ENCODE measurements around the gene SCYL2. TPM values are rescaled to one million over a fixed set of nuclear protein-coding genes. Genes with fewer than 3 reads are reported as not detected.

SCYL2 gene
- total RNA-seq, 1 experiment from 2014 or later: 41.1 TPM

DNA sequence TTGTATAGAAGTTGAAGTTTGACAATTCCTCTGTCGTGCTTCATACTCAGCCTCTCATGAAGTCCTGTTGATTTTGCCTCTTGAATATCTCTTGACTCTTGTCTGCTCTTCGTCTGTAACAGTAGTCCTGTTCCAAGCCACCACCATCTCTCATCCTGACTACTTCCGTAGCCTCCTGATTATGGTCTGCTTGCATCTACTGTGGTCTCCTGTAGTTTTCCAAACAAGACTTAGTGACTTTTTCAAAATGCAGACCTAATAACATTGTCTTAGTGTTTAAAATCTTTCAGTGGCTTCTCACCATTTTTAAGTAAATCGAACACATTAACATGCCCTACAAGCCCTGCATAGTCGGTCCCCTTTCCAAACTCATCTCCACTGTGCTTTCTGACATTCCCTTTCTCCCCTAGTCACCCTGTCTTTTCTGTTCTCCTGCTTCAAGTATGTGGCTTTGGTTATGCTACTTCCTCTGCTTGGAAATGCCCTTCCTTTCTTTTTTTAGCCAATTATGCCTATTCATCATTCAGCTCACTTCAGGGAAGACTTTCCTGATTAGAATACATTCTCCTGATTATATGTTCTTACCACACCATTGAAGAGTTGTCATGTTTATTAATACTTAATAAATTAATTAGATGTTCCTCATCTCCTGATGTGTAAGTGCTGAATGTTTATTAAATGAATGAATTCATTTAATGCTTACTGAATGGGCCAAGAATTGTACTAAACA, 2.0 kb downstream of the SCYL2 start:
- Histone ChIP-seq H2AFZ (no peak overlapping the region), H3K27ac (no peak overlapping the region), H3K9me3 (ENCODE audit: insufficient read depth, low read depth) (no peaks in the 10 kb centered on the region), H3K79me2 (ENCODE audit: low read depth) (peaks cover 65% of the 10 kb centered on the region), H3K4me1 (replicated peaks; ENCODE audit: insufficient read depth) (peaks cover 21% of the 10 kb centered on the region), H3F3A (ENCODE audit: insufficient read depth, low read depth) (peaks cover 16% of the 10 kb centered on the region; the same call in 1 of the 2 replicates), H3K9me2 (ENCODE audit: insufficient read depth) (no peaks in the 10 kb centered on the region), H3K4me3 (peak overlapping the region; percentile 76), H3K4me2 (peak overlapping the region; percentile 83), H3K27me3 (ENCODE audit: insufficient read depth, low read depth) (no peaks in the 10 kb centered on the region), H4K20me1 (ENCODE audit: insufficient read depth) (peaks cover 22% of the 10 kb centered on the region), H3K36me3 (ENCODE audit: low read depth) (0 out of 2 replicates have a peak, but pooled peaks cover 7% of the 10 kb centered on the region)
- no TSS peak for BruUV-seq (replicated peaks)
- ChIA-PET POLR2A (ENCODE audit: unreplicated experiment) (no interaction called here), CTCF (no interaction called here)
- DNase-seq: no peak
- intact Hi-C loops (cut with micrococcal nuclease; ENCODE audit: unreplicated experiment): no loop called here
- TF ChIP-seq, protein P1, sequence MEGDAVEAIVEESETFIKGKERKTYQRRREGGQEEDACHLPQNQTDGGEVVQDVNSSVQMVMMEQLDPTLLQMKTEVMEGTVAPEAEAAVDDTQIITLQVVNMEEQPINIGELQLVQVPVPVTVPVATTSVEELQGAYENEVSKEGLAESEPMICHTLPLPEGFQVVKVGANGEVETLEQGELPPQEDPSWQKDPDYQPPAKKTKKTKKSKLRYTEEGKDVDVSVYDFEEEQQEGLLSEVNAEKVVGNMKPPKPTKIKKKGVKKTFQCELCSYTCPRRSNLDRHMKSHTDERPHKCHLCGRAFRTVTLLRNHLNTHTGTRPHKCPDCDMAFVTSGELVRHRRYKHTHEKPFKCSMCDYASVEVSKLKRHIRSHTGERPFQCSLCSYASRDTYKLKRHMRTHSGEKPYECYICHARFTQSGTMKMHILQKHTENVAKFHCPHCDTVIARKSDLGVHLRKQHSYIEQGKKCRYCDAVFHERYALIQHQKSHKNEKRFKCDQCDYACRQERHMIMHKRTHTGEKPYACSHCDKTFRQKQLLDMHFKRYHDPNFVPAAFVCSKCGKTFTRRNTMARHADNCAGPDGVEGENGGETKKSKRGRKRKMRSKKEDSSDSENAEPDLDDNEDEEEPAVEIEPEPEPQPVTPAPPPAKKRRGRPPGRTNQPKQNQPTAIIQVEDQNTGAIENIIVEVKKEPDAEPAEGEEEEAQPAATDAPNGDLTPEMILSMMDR (conservative IDR thresholded peaks at IDR 0.05): no peak
- TF ChIP-seq EZH2 (IDR thresholded peaks at IDR 0.05; ENCODE audit: low read depth): no peak

DNA sequence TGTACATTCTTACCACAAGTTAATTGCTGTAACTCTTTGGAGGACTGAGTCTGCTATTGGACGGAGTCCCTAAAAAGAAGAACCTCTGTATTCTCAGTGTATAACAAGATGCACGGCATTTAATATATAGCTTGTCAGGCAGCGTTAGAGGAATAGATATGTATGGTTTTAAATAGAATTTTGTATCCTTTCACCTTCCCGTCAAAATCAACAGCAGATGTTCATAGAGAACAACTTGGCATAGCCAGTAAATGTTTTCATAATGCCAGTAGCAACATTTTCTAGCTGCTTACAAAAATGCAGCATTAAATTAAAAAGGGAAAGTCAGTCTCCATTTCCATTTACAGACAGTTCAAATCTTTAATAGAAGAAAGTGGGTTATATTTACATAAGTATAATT, 6.8 kb downstream of the SCYL2 start:
- Histone ChIP-seq H3K9me3 (ENCODE audit: insufficient read depth, low read depth) (no peaks in the 10 kb centered on the region), H3K4me1 (replicated peaks; ENCODE audit: insufficient read depth) (peaks cover 10% of the 10 kb centered on the region), H3K9me2 (ENCODE audit: insufficient read depth) (no peaks in the 10 kb centered on the region), H3K4me3 (no peak overlapping the region), H3F3A (ENCODE audit: insufficient read depth, low read depth) (peaks cover 1% of the 10 kb centered on the region), H3K27me3 (ENCODE audit: insufficient read depth, low read depth) (no peaks in the 10 kb centered on the region), H3K4me2 (no peak overlapping the region), H4K20me1 (ENCODE audit: insufficient read depth) (peaks cover 14% of the 10 kb centered on the region), H3K27ac (no peak overlapping the region), H3K36me3 (ENCODE audit: low read depth) (0 out of 2 replicates have a peak, but pooled peaks cover 12% of the 10 kb centered on the region), H2AFZ (no peak overlapping the region), H3K79me2 (ENCODE audit: low read depth) (peaks cover 94% of the 10 kb centered on the region)
- DNase-seq: no peak
- intact Hi-C loops (cut with micrococcal nuclease; ENCODE audit: unreplicated experiment): no loop called here
- BruUV-seq (replicated peaks): no TSS peak
- ChIA-PET CTCF (no interaction called here), POLR2A (ENCODE audit: unreplicated experiment) (interaction anchor here (0.6 kb wide), 1 partner anchor 27 kb away, joined by 7 read pairs; no protein-coding TSS in a partner anchor)
- TF ChIP-seq, protein P1 (conservative IDR thresholded peaks at IDR 0.05): no peak
- no peak for TF ChIP-seq EZH2 (IDR thresholded peaks at IDR 0.05; ENCODE audit: low read depth)

DNA sequence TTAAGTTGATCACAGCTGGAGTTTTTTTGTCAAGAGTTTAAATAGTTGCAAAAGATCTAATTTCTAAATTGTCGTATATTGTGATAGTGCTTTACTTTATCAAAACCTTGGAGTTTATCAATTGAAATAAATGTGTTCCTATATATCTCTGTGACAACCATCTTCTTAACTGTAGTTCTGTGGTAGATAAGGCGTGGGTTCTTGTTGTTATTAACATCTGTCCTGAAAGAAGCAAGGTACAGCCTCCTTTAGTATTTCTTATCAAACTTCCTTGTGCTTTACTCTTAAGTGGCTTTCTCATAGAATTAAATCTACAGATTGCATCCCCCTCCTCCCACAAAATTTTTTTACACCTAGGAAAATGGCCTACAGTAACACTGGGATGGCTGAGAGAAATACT, 7.3 kb downstream of the SCYL2 start:
- H3K27ac ChIP-seq: no peak overlapping the region
- intact Hi-C loops (cut with micrococcal nuclease; ENCODE audit: unreplicated experiment): no loop called here
- CTCF ChIA-PET: no interaction called here
- no peak for DNase-seq
- H3K9me2 ChIP-seq (ENCODE audit: insufficient read depth): no peaks in the 10 kb centered on the region
- H3K4me2 ChIP-seq: no peak overlapping the region
- H2AFZ ChIP-seq: no peak overlapping the region
- H3K36me3 ChIP-seq (ENCODE audit: low read depth): 0 out of 2 replicates have a peak, but pooled peaks cover 12% of the 10 kb centered on the region
- H4K20me1 ChIP-seq (ENCODE audit: insufficient read depth): peaks cover 11% of the 10 kb centered on the region
- H3K27me3 ChIP-seq (ENCODE audit: insufficient read depth, low read depth): no peaks in the 10 kb centered on the region
- no peaks in the 10 kb centered on the region; the same call in 1 of the 2 replicates for H3F3A ChIP-seq (ENCODE audit: insufficient read depth, low read depth)
- H3K4me1 ChIP-seq (replicated peaks; ENCODE audit: insufficient read depth): peaks cover 5% of the 10 kb centered on the region
- no peak overlapping the region for H3K4me3 ChIP-seq
- no peaks in the 10 kb centered on the region for H3K9me3 ChIP-seq (ENCODE audit: insufficient read depth, low read depth)
- POLR2A ChIA-PET (ENCODE audit: unreplicated experiment): no interaction called here
- no TSS peak for BruUV-seq (replicated peaks)
- H3K79me2 ChIP-seq (ENCODE audit: low read depth): peaks cover 94% of the 10 kb centered on the region
- TF ChIP-seq EZH2 (IDR thresholded peaks at IDR 0.05; ENCODE audit: low read depth): no peak
- TF ChIP-seq, protein P1 (conservative IDR thresholded peaks at IDR 0.05): no peak
